H1 (cell line): ENCODE results near the gene BRCA2. TPM values are rescaled to one million over a fixed set of nuclear protein-coding genes. Genes with fewer than 3 reads are reported as not detected.

ENCODE experiments used
- CTCF ChIA-PET: fragments of 300-600 bp; sonication (Branson Sonifier 250); formaldehyde crosslinking; loops from one replicate; lab custom pipeline; 2021; ENCODE audit not compliant: partially characterized antibody; lab: Charles Lee
- POLR2A ChIA-PET: fragments of 300-600 bp; sonication (Branson Sonifier 250); formaldehyde crosslinking; loops from one replicate; lab custom pipeline; 2021; ENCODE audit warnings: inconsistent platforms; ENCODE audit not compliant: partially characterized antibody; lab: Charles Lee
- DNase-seq, 2 experiments: peaks; one replicate each; pipeline versions ENCODE4 v3.0.0 to v3.0.0-alpha.2; 2010 to 2022; ENCODE audit warnings: low spot score in 2 of 2, low read depth in 1 of 2, mixed read lengths in 1 of 2
- FAIRE-seq: peaks from 2 replicates; lab custom pipeline; 2011; peaks lifted over from hg19 to GRCh38; lab: Jason Lieb, UNC
- H2AFZ ChIP-seq: 2 replicates; pipeline ENCODE4 v1.8.1; 2012; ENCODE audit warnings: low read length, inconsistent platforms
- H2AK5ac ChIP-seq: 2 replicates; pipeline ENCODE4 v1.6.1; 2013; ENCODE audit warnings: low read depth, low read length
- H2BK120ac ChIP-seq: replicated peaks from 2 replicates; pipeline ENCODE3; 2013; ENCODE audit warnings: low read depth, low read length, inconsistent platforms
- H2BK12ac ChIP-seq: 2 replicates; pipeline ENCODE4 v1.6.1; 2013; ENCODE audit warnings: low read depth, low read length
- H2BK15ac ChIP-seq: 2 replicates; pipeline ENCODE4 v1.6.1; 2013; ENCODE audit warnings: low read length
- H2BK20ac ChIP-seq: 2 replicates; pipeline ENCODE4 v1.6.1; 2013; ENCODE audit warnings: low read length
- H2BK5ac ChIP-seq: 2 replicates; pipeline ENCODE4 v1.6.1; 2013; ENCODE audit warnings: low read depth, low read length
- H3K14ac ChIP-seq: 2 replicates; pipeline ENCODE4 v1.6.1; 2013; ENCODE audit warnings: inconsistent platforms; ENCODE audit not compliant: insufficient read length
- H3K18ac ChIP-seq: 2 replicates; pipeline ENCODE4 v1.6.1; 2013; ENCODE audit warnings: low read length; ENCODE audit errors: extremely low read depth
- H3K23ac ChIP-seq: 2 replicates; pipeline ENCODE4 v1.6.1; 2013; ENCODE audit warnings: inconsistent platforms; ENCODE audit not compliant: insufficient read length
- H3K23me2 ChIP-seq: 2 replicates; pipeline ENCODE4 v1.6.1; 2013; ENCODE audit warnings: low read depth, low read length
- H3K27ac ChIP-seq: 2 replicates; pipeline ENCODE4 v1.6.1; 2011; ENCODE audit warnings: low read depth, low read length, inconsistent platforms
- H3K27me3 ChIP-seq, 4 experiments: replicated peaks in 1 of 4; 1 replicate in 1 of 4; 2 replicates in 3 of 4; pipeline versions ENCODE4 v1.6.1 to v1.8.1; 2011 to 2013; ENCODE audit warnings: low read length in 3 of 4, mild to moderate bottlenecking in 3 of 4, inconsistent platforms in 2 of 4, mixed read lengths in 2 of 4, moderate library complexity in 1 of 4; ENCODE audit not compliant: control insufficient read depth in 3 of 4, insufficient read depth in 3 of 4; ENCODE audit errors: extremely low read depth in 1 of 4
- H3K36me3 ChIP-seq, 4 experiments: 2 replicates each; pipeline versions ENCODE4 v1.6.1 to v1.8.1; 2011 to 2013; ENCODE audit warnings: mild to moderate bottlenecking in 4 of 4, low read length in 3 of 4, moderate library complexity in 2 of 4, control low read depth in 1 of 4, inconsistent platforms in 1 of 4; ENCODE audit not compliant: insufficient read depth in 4 of 4, control insufficient read depth in 2 of 4
- H3K4ac ChIP-seq: replicated peaks from 2 replicates; pipeline ENCODE3; 2013; ENCODE audit warnings: low read length, low read depth, mixed read lengths, inconsistent platforms; ENCODE audit not compliant: insufficient read length
- H3K4me1 ChIP-seq, 4 experiments: replicated peaks in 1 of 4; 1 replicate in 1 of 4; 2 replicates in 3 of 4; pipeline versions ENCODE4 v1.6.1 to v1.8.1; 2011 to 2013; ENCODE audit warnings: low read length in 3 of 4, inconsistent platforms in 2 of 4, mixed read lengths in 1 of 4; ENCODE audit not compliant: insufficient read depth in 4 of 4, control insufficient read depth in 3 of 4
- H3K4me2 ChIP-seq, 2 experiments: 2 replicates each; pipeline versions ENCODE4 v1.6.1 to v1.8.1; 2011 to 2013; ENCODE audit warnings: low read depth in 2 of 2, low read length in 2 of 2, control low read depth in 1 of 2, inconsistent platforms in 1 of 2, mild to moderate bottlenecking in 1 of 2; ENCODE audit not compliant: insufficient read depth in 1 of 2
- H3K4me3 ChIP-seq, 4 experiments: fragments of 200-600, 300-600 bp in 1 of 4; sonication (generic), shearing (Covaris generic), sonication (Bioruptor Twin) in 1 of 4; 2 replicates each; pipeline versions ENCODE4 v1.5.1 to v1.8.1; 2011 to 2016; ENCODE audit warnings: low read length in 4 of 4, low read depth in 3 of 4, control low read depth in 2 of 4, inconsistent platforms in 2 of 4, mild to moderate bottlenecking in 2 of 4, mixed read lengths in 1 of 4, moderate library complexity in 1 of 4; ENCODE audit not compliant: insufficient read depth in 2 of 4; ENCODE audit errors: extremely low read depth in 1 of 4
- H3K56ac ChIP-seq: replicated peaks from 2 replicates; pipeline ENCODE3; 2013; ENCODE audit warnings: low read depth, mild to moderate bottlenecking, mixed read lengths, low read length, inconsistent platforms; ENCODE audit not compliant: insufficient read length
- H3K79me1 ChIP-seq: 2 replicates; pipeline ENCODE4 v1.6.1; 2013; ENCODE audit warnings: low read depth, low read length, control low read depth
- H3K79me2 ChIP-seq, 2 experiments: 2 replicates each; pipeline versions ENCODE4 v1.6.1 to v1.8.1; 2012 to 2013; ENCODE audit warnings: low read length in 2 of 2, mild to moderate bottlenecking in 2 of 2, inconsistent platforms in 1 of 2; ENCODE audit not compliant: insufficient read depth in 2 of 2, control insufficient read depth in 1 of 2
- H3K9ac ChIP-seq, 4 experiments: replicated peaks in 1 of 4; 1 replicate in 1 of 4; 2 replicates in 3 of 4; pipeline versions ENCODE4 v1.6.1 to v1.8.1; 2011 to 2013; ENCODE audit warnings: low read depth in 3 of 4, low read length in 3 of 4, control low read depth in 2 of 4, mild to moderate bottlenecking in 2 of 4, moderate library complexity in 2 of 4, inconsistent platforms in 1 of 4; ENCODE audit errors: extremely low read depth in 1 of 4
- H3K9me3 ChIP-seq, 2 experiments: 2 replicates each; pipeline versions ENCODE4 v1.6.1 to v1.8.1; 2012 to 2013; ENCODE audit warnings: mild to moderate bottlenecking in 2 of 2, moderate library complexity in 2 of 2, control low read depth in 1 of 2, inconsistent platforms in 1 of 2, low read depth in 1 of 2, low read length in 1 of 2, mixed read lengths in 1 of 2; ENCODE audit not compliant: insufficient read depth in 2 of 2
- H4K20me1 ChIP-seq, 2 experiments: replicated peaks in 1 of 2; 2 replicates each; pipeline versions ENCODE3 to v1.8.1; 2011 to 2013; ENCODE audit warnings: inconsistent platforms in 2 of 2, low read length in 2 of 2, mild to moderate bottlenecking in 1 of 2; ENCODE audit not compliant: insufficient read depth in 2 of 2, control insufficient read depth in 1 of 2
- H4K5ac ChIP-seq: 2 replicates; pipeline ENCODE4 v1.6.1; 2013; ENCODE audit warnings: low read length, low read depth, mixed read lengths, inconsistent platforms; ENCODE audit not compliant: insufficient read length
- H4K8ac ChIP-seq: 2 replicates; pipeline ENCODE4 v1.8.0; 2013; ENCODE audit warnings: mild to moderate bottlenecking, moderate library complexity, low read length, inconsistent platforms; ENCODE audit not compliant: insufficient read depth; ENCODE audit errors: extremely low read depth
- H4K91ac ChIP-seq: replicated peaks from 2 replicates; pipeline ENCODE3; 2013; ENCODE audit warnings: low read length, mixed read lengths, inconsistent platforms; ENCODE audit not compliant: insufficient read length
- ATF2 ChIP-seq: IDR thresholded peaks from 2 replicates; pipeline ENCODE4 v1.6.1; 2012; ENCODE audit warnings: low read length, inconsistent platforms
- CBX5 ChIP-seq: fragments of 300-800, 300-1000 bp; sonication (generic); IDR thresholded peaks from 2 replicates; pipeline ENCODE4 v1.7.1; 2016; ENCODE audit warnings: antibody characterized with exemption, low read length, low read depth
- CEBPB ChIP-seq: IDR thresholded peaks from 2 replicates; pipeline ENCODE4 v1.6.1; 2012; ENCODE audit warnings: low read depth, low read length
- HDAC6 ChIP-seq: IDR thresholded peaks from one replicate; pipeline ENCODE4 v1.7.1; 2012; ENCODE audit warnings: low read depth, mild to moderate bottlenecking, inconsistent platforms, low read length, moderate library complexity
- PHF8 ChIP-seq: fragments of 200-600 bp; sonication (generic); conservative IDR thresholded peaks from 2 replicates; pipeline ENCODE4 v1.7.1; 2012; ENCODE audit warnings: low read depth, mild to moderate bottlenecking, inconsistent platforms, low read length, moderate library complexity
- POLR2AphosphoS5 ChIP-seq: IDR thresholded peaks from 2 replicates; pipeline ENCODE4 v1.6.1; 2011; ENCODE audit warnings: low read depth, low read length
- SAP30 ChIP-seq: fragments of 300-600 bp; sonication (generic); IDR thresholded peaks from 2 replicates; pipeline ENCODE4 v1.7.1; 2012; ENCODE audit warnings: low read length, moderate library complexity, mild to moderate bottlenecking, inconsistent platforms; ENCODE audit not compliant: insufficient read depth, insufficient replicate concordance
- SUZ12 ChIP-seq: fragments of 200-600 bp; sonication (generic); IDR thresholded peaks from 2 replicates; pipeline ENCODE4 v1.6.1; 2012; ENCODE audit warnings: mild to moderate bottlenecking, inconsistent platforms, low read length, moderate library complexity, mixed read lengths
- TBP ChIP-seq: IDR thresholded peaks from 2 replicates; pipeline ENCODE4 v1.6.1; 2011; ENCODE audit warnings: low read depth, low read length, improper control_type of control experiment
- TCF12 ChIP-seq: IDR thresholded peaks from 2 replicates; pipeline ENCODE4 v1.6.1; 2011; ENCODE audit warnings: low read depth, mild to moderate bottlenecking, low read length
- YY1 ChIP-seq: IDR thresholded peaks from 2 replicates; pipeline ENCODE4 v1.6.1; 2011; ENCODE audit warnings: low read depth, mild to moderate bottlenecking, low read length
- WGBS, 2 experiments: shearing (Covaris generic) in 1 of 2; methylation state at CpG; one replicate each; pipeline versions ENCODE4 v1.1.6 to v1.1.7; 2013 to 2015; ENCODE audit warnings: low lambda C conversion rate in 2 of 2, mixed read lengths in 2 of 2, inconsistent platforms in 1 of 2, low coverage in 1 of 2, missing lambda C conversion rate in 1 of 2; ENCODE audit not compliant: insufficient replicate concordance in 2 of 2, insufficient coverage in 1 of 2, insufficient read length in 1 of 2; ENCODE audit errors: extremely low coverage in 1 of 2, missing lambda C conversion rate in 1 of 2; 5-methylcytosine and 5-hydroxymethylcytosine counted together
- polyA plus RNA-seq, 7 experiments: library from polyadenylated mRNA; depleted of rRNA in 3 of 7; stranded (reverse) in 5 of 7; unstranded in 2 of 7; fragments of >200 nt in 5 of 7; fragments of 200-250 nt in 2 of 7; gene quantifications; 1 replicate in 5 of 7; 2 replicates in 1 of 7; 4 replicates in 1 of 7; pipeline versions ENCODE4 v1.2.1 to v1.2.3, GENCODE V29; 2011 to 2013; ENCODE audit warnings: missing spikeins in 2 of 7, mixed read lengths in 2 of 7
- total RNA-seq: library from RNA; stranded (reverse); fragmentation: NEBNext Ultra II Directional; extraction: Animal tissue kit (Norgen Biotek cat#: 25700); gene quantifications from 2 replicates; pipeline ENCODE4 v1.2.1, GENCODE V29; 2021
- TF ChIP-seq, protein P1 (sequence below): IDR thresholded peaks from 2 replicates; pipeline ENCODE4 v1.6.1; 2011; ENCODE audit warnings: low read depth, mild to moderate bottlenecking, low read length; ENCODE audit not compliant: insufficient read depth

The BRCA2 gene
- total and polyA plus RNA-seq, 2 of the 8 experiments (the other 6 are each of a cell fraction or from before 2014, with no cell fraction given): 4.2 to 24.9 TPM

- Histone ChIP-seq H4K20me1 (peaks cover 0 to 2% of the 10 kb centered on the region in 2 experiments), H3K4ac (no peak overlapping the region), H2BK120ac (no peak overlapping the region), H3K79me1 (no peaks in the 10 kb centered on the region; the same call in 1 of the 2 replicates), H2AFZ (no peak overlapping the region), H2BK12ac (no peak overlapping the region), H3K14ac (no peak overlapping the region), H4K8ac (no peak overlapping the region), H3K79me2 (no peaks in the 10 kb centered on the region), H3K27ac (no peak overlapping the region), H3K23me2 (peaks cover 5% of the 10 kb centered on the region; the same call in 1 of the 2 replicates), H3K4me1 (peaks cover 4% of the 10 kb centered on the region in 4 experiments; a peak in 5 of 7 replicates), H3K9me3 (no peaks in the 10 kb centered on the region), H3K9ac (no peak overlapping the region), H3K18ac (no peak overlapping the region), H4K91ac (no peak overlapping the region), H2BK15ac (no peak overlapping the region), H3K56ac (no peak overlapping the region), H3K27me3 (peaks cover 0 to 10% (median 6%) of the 10 kb centered on the region in 4 experiments; a peak in 5 of 7 replicates), H2AK5ac (no peak overlapping the region), H2BK20ac (no peak overlapping the region), H3K23ac (no peak overlapping the region), H3K4me2 (no peak overlapping the region), H4K5ac (no peak overlapping the region), H3K4me3 (no peak overlapping the region), H3K36me3 (no peaks in the 10 kb centered on the region), H2BK5ac (no peak overlapping the region)
- FAIRE-seq: no peak
- CTCF ChIA-PET: interaction anchor here (0.6 to 1.9 kb wide), 5 partner anchors 13 to 51 kb away, joined by 3 to 8 read pairs (median 3); no protein-coding TSS in a partner anchor
- DNase-seq: no peak
- WGBS, 2 experiments: 92% methylated on average over 6 of the region's 6 CpGs; no CpG with 5 or more reads in 1 of the 2 experiments
- POLR2A ChIA-PET: interaction anchor here (2.2 kb wide), 1 partner anchor 26 kb away, joined by 6 read pairs; no protein-coding TSS in a partner anchor
- TF ChIP-seq POLR2AphosphoS5 (no peak), CBX5 (no peak), TCF12 (no peak), CEBPB (no peak), YY1 (no peak), SUZ12 (no peak), ATF2 (no peak), TBP (no peak), SAP30 (no peak), HDAC6 (no peak), PHF8 (no peak)
- TF ChIP-seq, protein P1, sequence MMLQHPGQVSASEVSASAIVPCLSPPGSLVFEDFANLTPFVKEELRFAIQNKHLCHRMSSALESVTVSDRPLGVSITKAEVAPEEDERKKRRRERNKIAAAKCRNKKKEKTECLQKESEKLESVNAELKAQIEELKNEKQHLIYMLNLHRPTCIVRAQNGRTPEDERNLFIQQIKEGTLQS: no peak
Observed at GRCh38 chr13:32429433-32429909, 114.2 kb downstream of the BRCA2 start.
